GM12872 (cell line): Measurements from ENCODE around the gene FCN2.

Experiments
- TF ChIP-seq, protein P1 (sequence below): IDR thresholded peaks from 3 replicates; pipeline ENCODE4 v1.5.1; 2011; ENCODE audit warnings: low read depth, mild to moderate bottlenecking, low read length, moderate library complexity; ENCODE audit not compliant: insufficient read depth

The FCN2 gene

DNA sequence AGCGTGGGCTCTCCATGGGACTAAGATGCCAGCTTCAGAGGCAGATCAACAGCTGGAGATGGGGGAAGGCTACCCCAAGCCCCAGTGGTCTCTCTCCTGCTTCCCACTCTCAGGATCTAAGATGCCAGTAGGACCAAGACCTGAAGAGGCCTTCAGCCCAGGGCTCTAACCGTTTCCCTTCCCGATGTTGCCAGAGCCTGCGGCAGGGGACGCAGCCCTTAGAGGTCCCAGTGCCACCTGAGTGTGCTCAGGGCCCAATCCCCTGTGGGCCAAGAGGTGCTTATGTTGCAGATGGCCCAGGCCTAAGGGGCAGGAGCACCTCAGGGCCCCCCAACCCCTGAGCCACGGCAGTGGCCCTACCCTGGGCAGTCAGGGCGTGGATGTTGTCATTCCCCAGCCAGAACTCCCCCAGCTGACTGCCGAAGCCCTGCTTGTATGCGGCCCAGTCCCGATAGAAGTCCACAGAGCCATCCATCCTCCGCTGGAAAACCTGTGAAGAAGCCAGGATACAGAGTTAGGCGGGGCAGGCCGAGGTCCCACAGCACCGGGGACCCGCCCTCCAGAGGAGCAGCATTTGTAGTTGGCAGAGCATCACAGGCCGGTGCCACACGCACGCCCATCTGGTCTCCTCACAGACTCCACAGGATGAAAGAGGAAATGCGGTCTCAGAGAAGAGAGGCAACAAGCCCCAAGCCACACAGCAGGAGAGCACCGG is 31.7 kb downstream of the FCN2 start:
- TF ChIP-seq, protein P1, sequence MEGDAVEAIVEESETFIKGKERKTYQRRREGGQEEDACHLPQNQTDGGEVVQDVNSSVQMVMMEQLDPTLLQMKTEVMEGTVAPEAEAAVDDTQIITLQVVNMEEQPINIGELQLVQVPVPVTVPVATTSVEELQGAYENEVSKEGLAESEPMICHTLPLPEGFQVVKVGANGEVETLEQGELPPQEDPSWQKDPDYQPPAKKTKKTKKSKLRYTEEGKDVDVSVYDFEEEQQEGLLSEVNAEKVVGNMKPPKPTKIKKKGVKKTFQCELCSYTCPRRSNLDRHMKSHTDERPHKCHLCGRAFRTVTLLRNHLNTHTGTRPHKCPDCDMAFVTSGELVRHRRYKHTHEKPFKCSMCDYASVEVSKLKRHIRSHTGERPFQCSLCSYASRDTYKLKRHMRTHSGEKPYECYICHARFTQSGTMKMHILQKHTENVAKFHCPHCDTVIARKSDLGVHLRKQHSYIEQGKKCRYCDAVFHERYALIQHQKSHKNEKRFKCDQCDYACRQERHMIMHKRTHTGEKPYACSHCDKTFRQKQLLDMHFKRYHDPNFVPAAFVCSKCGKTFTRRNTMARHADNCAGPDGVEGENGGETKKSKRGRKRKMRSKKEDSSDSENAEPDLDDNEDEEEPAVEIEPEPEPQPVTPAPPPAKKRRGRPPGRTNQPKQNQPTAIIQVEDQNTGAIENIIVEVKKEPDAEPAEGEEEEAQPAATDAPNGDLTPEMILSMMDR = no peak

DNA sequence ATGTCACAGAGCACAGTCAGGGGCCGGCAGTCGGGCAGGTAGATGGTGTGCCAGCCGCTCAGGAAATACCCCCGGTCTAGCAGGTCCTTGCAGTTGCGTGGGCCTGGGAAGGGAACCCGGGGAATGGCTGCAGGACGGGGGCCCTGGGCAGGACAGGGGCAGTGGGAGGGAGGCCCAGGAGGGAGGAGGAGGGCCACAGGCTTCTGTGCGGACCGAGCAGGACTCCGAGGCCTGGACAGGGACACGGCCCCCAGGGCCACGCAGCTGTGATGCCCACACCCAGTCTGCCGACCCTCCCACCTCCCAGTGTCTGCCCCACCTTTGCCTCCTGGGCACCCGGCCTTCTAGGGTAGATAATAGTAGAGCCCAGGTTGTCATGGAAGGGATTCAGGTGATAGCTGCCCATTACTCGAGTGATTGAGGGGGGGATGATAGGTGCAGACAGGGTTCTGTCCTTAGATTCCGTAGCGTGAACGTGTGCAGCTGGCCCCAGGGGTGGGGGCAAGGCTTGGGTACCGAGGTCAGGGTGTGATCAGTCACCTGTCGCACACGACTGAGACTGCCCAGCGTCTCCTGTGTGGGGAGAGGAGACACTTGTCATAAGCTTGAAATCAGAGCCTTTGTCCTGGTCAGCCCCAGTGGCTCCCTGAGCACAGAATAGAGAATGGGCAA is 32.6 kb downstream of the FCN2 start:
- TF ChIP-seq, protein P1 = no peak

DNA sequence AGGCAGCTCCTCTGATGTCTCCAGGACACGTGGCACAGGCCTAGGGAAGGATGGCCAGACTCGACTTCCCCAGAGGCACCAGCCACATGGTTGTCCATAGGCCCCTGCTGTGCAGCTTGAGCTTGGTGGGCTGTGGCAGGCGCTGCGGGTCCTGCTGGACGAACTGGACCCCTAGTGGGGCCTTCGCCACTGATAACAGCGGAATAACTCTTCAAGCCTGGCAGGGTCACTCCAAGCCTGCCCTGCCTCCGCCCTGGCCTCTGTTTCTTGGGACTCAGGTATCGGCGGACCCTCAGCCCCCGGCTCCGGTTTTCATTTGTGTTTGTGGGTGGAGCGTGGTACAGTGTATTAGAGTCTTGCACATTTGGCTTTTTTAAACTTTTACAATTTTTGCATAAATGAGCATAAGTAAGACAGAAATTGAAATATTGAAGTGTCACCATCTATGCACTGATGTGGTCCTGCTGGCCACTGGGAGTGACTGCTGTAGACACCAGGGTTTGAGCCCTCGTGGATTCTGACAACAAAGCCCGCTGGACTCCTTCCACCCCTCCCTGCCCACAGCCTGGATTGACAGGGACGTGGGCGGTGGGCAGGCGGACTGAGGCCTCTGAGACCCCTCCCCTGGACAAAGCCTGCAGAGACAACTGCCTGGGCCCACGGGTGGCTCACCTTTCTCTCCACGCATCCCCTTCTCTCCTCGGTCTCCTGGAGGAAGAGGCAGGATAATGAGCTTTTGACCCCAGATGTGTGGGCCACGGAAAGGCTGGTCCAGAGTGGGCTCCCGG is 33.3 kb downstream of the FCN2 start:
- TF ChIP-seq, protein P1 = no peak

DNA sequence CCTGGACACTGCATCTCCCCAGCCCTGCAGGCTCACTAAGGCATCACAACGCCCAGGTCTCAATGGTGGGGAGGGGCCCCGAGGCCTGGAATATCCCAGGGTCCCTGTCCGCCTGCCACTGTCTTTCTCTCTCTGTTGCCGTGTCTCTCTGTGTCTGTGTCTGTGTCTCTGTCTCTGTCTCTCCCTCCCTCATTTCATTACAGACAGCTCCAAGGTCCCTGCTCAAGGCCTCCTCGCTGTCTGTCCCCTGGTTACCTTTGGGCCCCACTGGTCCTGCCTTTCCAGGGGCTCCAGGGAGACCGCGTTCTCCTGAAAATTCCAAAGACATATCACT is 33.9 kb downstream of the FCN2 start:
- TF ChIP-seq, protein P1 = no peak

DNA sequence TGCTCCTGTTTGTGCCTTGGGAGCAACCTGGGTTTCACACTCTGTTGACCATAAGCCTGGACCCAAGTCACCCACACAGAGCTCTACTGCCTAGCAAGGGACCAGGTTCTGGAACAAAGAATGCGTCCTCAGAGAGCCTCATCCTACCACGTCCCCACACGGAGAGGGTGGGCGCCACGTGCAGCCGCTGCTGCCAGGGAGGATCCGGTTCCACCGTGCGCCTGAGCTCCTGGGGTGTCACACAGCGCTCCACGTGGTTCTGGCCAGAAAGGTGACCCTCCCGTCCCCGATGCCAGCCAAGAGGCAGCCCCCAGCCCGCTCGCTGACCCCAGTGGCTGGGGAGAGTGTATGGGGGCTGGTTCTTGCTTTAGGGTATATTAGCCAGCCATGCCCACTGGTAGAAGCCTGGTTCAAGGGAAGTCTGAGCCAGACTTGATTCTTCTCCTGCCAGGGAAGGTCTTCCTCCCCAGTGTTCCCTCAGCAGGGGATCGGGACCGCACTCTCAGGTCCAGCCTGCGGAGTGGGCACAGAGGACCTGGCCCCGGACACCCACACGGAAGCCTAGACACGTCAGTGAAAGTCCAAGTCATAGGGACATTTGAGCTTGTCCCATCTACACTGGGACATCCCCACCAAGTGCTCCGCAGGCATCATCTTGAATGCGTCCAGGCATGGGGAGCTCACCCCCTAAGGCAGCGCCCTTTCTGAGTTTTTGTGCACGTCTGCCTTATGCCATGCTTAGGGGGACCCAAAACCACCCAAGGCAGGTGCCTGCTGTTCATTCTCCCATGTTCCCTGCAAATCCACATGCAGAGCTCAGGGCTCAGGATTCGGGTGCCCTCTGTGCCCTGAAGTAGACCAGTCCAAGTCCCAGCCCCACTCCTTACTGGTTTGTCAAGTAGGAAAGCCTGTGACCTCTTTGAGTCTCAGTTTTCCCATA is 34.7 kb downstream of the FCN2 start:
- TF ChIP-seq, protein P1 = no peak

DNA sequence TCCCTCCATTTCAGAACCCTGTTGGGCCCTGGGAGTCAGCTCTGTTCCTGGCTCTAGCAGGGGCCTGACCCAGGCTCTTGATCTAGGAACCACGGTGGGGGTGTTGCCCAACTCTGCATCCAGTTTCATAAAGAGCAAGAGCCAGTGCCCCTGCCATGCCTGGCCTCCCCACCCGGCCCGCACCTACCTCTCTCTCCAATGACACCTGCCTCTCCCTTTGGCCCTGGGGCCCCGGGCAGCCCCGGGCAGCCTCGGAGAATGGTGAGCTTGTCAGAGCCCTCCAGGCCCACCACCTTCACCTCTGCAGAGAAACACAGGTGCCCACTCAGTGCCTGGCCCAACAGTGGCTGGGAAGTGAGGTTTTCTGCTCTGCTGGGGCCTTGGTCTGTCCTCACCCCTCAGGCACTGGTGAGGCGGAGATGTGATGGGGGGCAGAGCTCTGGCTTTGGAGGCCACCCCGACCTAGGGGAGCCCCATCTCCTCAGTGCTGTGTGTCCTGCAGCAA is 35.6 kb downstream of the FCN2 start:
- TF ChIP-seq, protein P1 = no peak
